ENCODE results near the gene PDS5A.

GRCh38 chr4:39820186-39820585, 157.5 kb downstream of the PDS5A start:
- TF ChIP-seq POLR2A (IDR thresholded peaks at IDR 0.05) = no peak
- TF ChIP-seq CTCF (IDR thresholded peaks at IDR 0.05) = no peak
